Left ventricle myocardium superior (tissue), 1 donor: Measurements from ENCODE around the gene PSAP. TPM values are rescaled to one million over a fixed set of nuclear protein-coding genes. Genes with fewer than 3 reads are reported as not detected.
"Not testable (repeated sequence)": the region's sequence is repeated elsewhere in the genome, so short reads cannot be mapped to it uniquely, and the experiment has no call there.

Experiments
- ATAC-seq: fragments of 200-7000 bp; cut with Tn5 transposase; one replicate; pipeline ENCODE4 v1.9.1; 2020; ENCODE audit warnings: mild to moderate bottlenecking, moderate library complexity
- DNase-seq: peaks from one replicate; pipeline ENCODE4 v3.0.0-alpha.2; 2020
- intact Hi-C: fragments of 100-400 bp; cut with micrococcal nuclease; formaldehyde crosslinking; loops from one replicate; pipeline ENCODE4 v1.11.0; 2022
- long read RNA-seq: library from polyadenylated mRNA; unstranded; transcript quantifications from one replicate; pipeline ENCODE4 v2.0.0, GENCODE V29; 2021
- total RNA-seq: library from RNA; stranded (reverse); fragmentation: NEBNext Ultra II Directional; extraction: Animal tissue kit (Norgen Biotek cat#: 25700); gene quantifications from one replicate; pipeline ENCODE4 v1.2.1, GENCODE V29; 2021
- donor health status: DM: no; HTN: yes; CAD: no; lungs with severe emphysema.

The PSAP gene
- total RNA-seq = 1,798 TPM
- long read RNA-seq, transcript PSAP-202 (14 exons, 2,872 nt) = major isoform, 142 of 3,392 reads
- long read RNA-seq, transcript PSAP-201 (14 exons, 2,830 nt) = minor isoform, 32 of 3,392 reads
- long read RNA-seq, partial matches to known transcripts = 632 of 3,392 reads
- long read RNA-seq, other reads (novel, unspliced or antisense) = 2,586 of 3,392 reads

DNA sequence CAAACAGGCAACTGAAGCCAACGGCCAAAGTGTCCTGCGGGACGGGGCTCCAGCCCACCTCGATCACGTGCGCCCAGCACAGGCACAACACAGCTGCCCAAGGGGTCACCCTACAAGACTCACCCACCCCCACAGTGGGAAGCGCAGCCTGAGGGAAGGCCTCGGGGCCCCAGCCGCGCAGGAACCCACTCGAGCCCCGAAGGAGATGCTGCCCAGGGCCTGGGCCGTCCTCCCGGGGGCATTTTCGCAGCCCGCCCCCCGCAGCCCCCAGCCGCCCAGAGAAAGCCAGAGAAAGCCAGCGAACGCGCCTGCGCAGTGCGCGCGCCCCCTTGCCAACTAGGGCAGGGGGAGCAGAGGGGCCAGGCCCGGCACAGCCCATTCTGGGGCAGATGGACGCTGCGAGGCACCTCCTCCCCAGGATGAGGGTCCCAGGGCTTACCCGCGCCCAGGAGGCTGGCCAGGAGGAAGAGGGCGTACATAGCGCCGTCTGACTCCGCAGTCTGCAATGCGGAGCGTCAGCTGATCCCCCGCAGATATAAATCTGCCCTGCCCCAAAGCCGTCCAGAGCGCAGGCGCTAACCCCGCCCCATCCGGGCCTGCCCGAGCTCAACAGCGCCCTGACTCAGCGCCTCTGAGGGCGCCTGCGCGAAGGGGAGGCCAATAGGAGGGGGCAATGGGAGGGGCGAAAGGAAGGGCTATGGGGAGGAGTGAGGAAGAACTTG lies at the start of gene PSAP:
TSS of gene PSAP (minus strand) at position 509 of the 722 bp plus-strand sequence. CDS start at position 479, 30 bp downstream.
- ATAC-seq = peak; percentile 98
- DNase-seq = peak; percentile 100
- intact Hi-C loops = no loop called here

DNA sequence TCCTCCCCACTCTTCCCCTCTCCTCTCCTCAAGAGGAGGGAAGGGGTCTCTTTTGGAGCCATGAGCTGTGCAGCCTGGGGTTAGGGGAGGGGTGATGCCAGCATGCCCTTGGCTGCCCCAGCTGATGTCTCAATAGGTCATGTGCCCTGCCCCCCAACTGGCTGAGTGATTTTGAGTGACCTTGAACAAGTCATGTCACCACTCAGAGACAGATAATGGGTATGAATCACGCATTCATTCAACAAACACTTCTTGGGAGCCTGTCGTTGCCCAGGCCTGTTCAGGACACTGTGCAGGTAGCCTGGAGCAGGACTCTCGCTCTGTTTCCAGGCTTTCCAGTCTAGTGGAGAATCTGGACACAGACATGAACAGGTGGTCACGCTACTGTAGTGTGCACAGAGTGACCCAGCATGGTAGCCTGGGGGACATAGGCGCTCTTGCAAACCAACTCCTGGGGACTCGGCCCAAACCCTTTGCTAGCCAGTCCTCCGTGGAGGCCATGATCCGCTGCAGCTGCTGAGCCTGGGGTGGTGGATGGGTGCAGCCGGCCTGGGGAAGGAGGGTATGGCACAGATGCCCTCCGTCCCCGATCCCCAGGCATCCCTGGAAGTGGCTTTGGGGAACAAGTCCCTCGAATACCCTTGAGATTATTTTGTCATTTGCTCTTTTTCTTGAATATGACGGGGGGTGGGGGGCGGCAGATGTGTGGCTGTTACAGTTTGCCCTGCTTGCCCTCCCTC lies 49.6 kb upstream of the PSAP start:
- DNase-seq (no peak), ATAC-seq (no peak)
- intact Hi-C loops = no loop called here

DNA sequence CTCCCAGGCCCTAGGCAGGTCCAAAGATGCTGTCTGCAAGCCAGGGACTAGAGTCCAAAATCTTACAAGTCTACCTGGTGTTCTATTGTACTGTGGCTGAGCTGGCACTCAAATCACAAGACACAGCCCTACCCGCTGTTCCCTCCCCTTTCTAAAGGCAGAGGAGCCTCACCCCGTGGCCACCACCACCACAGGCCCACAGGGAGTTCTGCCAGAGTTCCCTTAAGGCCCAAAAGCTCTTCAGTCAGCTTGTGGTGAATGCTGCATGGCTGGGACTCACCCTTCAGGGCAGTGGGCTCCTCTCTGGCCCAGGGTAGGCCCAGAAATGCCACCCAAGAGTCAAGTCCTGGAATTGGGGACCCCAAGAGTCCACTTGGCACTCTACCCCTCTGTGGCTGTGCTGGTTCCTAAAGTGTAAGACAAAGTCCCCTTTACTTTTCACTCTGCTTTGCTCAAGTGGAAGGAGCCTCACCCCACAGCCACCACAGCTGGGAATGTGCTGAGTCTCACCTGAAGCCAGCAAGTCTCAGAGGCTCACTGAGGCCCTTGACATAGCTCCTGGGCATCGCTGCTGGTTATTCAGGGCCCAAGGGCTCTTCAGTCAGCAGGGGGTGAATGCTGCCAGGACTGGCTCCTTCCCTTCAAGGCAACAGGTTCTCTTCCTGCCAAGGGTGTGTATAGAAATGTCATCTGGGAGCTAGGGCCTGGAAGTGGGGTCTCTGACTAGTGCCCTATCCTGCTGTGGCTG lies 48.8 kb upstream of the PSAP start:
- intact Hi-C loops = no loop called here
- DNase-seq = no peak
- ATAC-seq = no peak

DNA sequence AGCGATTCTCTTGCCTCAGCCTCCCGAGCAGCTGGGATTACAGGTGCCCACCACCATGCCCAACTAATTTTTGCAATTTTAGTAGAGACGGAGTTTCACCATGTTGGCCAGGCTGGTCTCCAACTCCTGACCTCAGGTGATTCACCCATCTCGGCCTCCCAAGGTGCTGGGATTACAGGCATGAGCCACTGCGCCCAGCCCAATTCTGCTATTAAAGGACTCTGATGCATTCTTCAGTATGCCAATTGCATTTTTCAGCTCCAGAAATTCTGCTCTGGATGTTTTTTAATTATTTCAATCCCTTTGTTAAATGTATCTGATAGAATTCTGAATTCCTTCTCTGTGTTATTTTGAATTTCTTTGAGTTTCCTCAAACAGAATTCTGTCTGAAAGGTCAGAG lies 47.3 kb upstream of the PSAP start:
- ATAC-seq, DNase-seq, intact Hi-C loops: not testable (repeated sequence)

DNA sequence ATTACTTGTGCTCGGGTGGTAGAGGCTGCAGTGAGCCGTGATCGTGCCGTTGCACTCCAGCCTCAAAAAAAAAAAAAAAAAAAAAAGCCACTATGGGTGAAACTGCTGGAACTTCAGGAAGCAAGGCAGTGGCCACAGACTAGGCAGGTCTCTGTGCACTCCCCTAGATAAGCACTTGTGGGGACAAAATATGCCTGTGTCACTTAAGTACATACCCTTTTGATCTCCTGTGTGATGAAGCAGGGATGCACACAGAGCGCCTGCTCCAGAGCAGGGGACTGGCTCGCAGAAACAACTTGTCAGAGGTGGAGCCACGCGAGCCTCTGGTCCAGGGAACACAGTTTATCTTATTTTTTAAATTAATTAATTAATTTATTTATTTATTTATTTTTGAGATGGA lies 42.9 kb upstream of the PSAP start:
- no peak for ATAC-seq
- no peak for DNase-seq
- intact Hi-C loops = no loop called here

DNA sequence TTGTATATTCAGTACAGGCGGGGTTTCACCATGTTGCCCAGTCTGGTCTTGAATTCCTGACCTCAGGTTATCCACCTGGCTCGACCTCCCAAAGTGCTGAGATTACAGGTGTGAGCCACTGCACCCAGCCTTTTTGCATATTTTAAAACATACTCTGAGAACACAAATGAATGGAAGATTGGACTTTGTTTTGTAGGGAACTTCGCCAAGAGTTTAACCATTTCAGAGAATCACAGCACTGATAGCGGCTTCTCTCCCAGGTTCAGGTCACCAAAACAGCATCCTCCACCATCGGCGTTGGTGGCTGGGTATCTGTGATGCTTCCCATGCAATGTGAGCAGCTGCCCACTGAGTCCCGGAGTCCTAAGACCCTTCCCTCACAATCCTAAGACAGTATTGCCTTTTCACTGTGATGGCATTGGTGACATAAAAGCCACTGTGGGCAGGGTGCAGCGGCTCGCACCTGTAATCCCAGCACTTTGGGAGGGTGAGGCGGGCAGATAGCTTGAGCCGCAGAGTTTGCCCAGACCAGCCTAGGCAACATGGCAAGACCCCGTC lies 42.3 kb upstream of the PSAP start:
- intact Hi-C loops = no loop called here
- no peak for DNase-seq
- ATAC-seq = no peak

DNA sequence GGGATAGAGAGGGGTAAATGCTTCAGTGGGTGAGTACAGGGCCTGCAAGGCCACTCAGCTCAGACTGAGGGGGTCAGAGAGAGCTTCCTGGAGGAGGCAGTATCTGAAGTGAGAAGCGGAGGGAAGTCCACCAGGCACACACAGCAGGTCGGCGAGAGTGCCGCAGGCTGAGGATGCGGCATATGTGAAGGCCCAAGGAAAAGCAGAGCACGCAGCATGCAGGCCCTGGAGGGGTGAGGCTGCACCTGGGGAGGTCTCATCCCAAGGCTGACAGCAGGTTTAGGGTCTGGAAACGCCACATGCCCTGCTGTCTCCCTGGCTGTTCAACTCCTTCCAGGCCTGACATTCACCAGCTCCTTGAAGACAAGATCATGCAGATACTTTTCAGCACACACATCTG lies 40.4 kb upstream of the PSAP start:
- intact Hi-C loops = no loop called here
- DNase-seq = no peak
- ATAC-seq = no peak

DNA sequence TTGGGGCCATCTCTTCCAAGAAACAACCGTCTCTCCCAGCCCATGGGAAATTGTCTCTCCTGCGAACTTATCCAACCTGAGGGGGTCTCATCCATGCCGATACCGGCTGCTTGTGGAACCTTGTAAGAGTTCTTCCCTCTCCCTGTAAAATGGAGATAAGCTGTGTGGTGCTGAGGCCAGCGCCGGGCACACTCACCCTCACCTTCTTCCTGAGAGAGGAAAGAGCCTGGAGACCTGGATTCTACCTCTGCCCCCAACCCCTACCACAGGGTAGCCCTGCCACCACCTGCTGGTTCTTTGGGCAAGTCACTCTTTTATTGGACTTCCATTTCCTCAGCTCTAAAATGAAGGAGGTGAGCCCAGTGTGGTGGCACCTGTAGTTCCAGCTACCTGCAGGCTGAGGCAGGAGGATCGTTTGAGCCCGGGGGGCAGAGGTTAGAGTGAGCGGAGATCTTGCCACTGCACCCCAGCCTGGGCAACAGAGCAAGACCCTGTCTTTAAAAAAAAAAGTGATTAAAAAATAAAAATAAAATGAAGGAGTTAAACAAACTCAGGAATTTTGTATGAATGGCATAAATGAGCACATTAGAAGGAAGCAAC lies 38.4 kb upstream of the PSAP start:
- ATAC-seq = peak; percentile 6
- intact Hi-C loops = no loop called here
- no peak for DNase-seq

DNA sequence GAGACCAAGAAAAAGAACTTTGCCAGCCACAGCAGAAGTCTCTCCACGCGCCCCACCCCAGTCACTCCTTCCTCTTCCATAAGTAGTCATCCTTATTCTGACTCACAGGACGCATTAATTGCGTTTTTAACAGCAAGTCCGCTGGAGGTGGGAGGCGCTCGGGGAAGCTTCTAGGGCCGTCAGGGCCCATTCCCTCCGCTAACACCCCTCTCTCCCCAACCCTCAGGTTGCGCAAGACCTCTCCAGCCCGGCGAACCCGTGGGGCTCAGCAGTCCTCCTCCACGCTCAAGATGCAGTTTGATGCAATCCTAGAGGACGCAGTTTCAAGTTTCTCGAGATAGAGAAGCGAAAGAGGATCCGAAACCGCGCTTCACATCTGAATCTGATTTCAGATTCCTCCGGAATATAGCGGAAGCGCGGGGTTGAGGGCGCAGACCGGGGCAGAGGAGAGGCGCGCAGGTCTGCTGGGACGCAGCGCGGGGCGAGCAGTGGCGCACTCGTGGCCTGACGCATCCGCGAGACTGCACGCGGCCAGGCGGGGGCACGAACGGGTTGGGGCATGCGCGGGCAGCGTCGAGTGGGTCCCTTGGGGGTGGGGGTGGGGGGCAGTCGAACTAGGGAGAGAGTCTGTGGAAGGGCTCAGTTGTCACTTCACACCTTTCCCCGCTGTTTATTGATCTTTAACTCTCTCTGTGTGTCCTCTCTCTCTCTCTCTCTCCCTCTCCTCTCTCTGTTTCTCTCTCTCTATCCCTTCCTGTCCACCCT lies 37.8 kb upstream of the PSAP start:
- ATAC-seq (peak; percentile 93), DNase-seq (peak; percentile 86)
- intact Hi-C loops = no loop called here

DNA sequence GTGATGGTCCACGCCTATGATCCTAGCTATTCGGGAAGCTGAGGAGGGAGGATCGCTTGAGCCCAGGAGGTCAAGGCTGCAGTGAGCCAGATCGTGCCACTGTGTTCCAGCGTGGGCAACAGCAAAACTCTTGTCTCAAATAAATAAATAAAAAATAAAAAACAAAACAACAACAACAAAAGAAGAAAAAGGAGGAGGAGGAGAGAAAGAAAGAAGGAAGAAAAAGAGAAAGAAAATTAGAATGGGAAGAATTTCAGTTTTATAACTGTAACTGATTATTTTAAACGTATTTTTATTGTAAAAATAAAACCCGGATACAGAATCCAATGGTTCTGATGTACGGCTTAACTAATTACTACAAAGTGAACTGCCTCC lies 37.2 kb upstream of the PSAP start:
- ATAC-seq = no peak
- DNase-seq = no peak
- intact Hi-C loops = no loop called here

DNA sequence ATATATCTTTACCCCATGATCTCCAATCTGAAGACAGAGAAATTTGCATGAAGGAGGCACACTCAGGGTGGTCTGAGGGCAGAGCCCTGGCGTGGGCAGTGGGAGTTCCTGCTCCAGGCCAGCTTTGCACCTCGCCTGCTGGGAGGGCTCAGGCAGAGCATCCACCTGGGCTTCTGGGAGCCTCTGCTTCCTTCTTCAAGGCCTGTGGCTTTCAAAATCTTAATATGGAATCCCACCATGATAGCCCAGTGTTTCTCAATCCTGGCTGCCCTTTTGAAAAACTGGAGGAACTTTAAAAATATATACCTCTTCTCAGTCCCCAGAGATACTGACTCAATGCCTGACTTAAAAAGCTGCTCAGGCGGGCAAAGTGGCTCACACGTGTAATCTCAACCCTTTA lies 36.7 kb upstream of the PSAP start:
- no peak for ATAC-seq
- no peak for DNase-seq
- intact Hi-C loops = no loop called here

DNA sequence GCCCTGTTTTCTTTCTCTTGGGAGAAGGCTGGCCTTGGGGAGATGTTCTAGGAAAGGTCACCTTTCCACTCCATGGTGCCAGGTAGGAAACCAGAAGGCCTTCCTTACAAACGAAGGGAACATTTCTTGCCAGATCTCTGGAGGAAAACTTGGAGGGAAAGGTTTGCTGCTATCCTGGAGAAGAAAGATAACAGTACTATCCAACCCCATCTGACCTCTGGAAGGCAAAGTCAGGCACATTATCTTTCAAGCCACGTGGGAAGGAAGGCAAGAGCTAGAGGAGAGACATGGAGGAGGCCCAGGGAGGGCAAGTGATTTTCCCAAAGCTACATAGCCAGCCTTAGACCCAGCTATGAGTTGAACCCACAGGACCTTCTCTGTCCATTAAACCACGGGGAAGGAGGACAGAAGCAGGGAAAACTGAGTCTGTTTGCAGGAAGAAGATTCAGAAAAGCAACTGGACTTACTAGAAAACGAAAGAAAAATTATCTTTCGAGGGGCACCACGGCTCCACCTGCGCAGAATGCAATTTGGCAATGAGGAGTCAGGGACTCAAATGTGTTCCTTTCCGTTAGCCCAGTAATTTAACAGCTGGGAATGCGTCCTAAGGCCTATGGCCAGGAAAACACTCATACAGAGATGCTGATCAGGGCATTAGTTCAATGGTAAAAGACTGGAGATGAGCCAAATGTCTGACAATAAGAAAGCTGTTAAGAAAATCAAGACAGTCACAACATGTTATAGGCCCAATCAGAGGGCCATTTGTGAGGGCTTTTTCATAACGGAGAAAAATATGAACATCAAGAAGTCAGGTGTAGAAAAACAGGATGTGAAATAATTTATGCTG lies 32.0 kb upstream of the PSAP start:
- DNase-seq (no peak), ATAC-seq (no peak)
- intact Hi-C loops = no loop called here

DNA sequence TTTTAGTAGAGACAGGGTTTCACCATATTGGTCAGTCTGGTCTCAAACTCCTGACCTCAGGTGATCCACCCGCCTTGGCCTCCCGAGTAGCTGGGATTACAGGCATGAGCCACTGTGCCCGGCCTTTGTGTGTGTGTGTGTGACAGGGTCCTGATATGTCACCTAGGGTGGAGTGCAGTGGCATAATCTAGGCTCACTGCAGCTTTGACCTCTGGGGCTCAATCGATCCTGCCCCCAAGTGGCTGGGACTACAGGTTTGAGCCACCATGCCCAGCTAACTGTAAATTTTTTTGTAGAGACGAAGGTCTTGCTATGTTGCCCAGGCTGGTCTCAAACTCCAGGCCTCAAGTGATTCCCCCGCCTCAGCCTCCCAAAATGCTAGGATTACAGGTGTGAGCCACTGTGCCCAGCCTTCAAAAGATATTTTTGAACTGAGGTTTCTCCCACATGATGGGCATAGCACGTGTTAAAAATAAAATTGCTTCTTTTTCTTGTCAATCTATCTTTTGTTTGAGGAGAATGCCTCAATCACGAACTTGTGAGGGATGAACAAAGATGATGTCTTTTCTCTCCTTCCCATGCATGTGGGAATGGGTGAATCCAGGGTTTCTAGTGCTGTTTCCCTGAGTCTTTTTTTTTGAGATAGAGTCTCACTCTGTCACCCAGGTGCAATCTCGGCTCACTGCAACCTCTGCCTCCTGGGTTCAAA lies 30.8 kb upstream of the PSAP start:
- no peak for ATAC-seq
- no peak for DNase-seq
- intact Hi-C loops = no loop called here

DNA sequence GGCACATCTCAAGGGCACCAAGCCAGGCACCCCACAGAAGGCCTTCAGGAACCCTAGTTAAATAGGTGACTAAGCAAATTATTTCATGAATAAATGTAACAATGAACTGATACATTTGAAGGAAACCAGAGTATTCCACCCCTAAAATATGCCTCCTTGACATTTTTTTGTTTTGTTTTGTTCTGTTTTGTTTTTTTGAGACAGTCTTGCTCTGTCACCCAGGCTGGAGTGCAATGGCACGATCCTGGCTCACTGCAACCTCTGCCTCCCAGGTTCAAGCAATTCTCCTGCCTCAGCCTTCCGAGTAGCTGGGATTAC lies 30.2 kb upstream of the PSAP start:
- DNase-seq, intact Hi-C loops, ATAC-seq: not testable (repeated sequence)

DNA sequence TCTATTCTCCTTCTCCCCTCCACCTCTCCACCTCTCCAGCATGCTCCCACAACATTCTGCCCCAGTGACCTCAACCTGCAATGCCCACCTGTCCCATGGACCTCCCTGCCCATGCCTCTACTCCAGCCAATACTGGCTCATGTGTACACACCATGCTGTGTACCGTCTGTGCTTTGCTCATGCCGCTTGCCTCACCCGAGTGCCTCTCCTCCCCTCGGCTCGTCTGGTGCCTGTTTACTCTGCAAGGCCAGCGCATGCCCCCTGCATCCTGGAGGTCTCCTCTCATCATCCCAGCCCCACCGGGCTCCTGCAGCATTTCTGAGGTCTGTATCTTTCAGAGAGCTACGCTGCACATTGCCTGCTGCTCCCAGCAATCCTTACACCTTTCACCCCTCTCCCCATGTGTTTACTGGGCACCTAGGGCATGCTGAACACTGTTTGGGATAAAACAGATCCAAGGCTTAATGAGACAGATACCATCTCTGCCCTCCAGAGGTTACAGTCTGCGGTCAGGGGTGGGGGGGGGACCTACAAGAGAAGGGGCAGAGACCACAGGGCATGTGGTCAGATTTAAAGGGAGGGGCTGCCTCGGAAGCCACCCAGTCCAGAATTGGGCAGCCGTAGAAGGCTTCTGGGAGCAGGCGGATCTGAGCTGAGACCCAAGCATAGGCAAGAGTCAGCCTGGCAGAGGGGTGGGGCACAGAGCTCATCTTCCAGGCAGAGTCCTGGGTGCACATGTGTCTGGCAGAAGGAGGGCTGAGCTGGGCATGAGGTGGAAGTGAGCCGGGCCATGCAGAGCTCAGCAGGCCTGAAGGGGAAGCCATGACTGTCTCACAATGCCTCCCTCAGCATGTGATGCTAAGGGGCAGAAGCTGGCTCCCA lies 29.6 kb upstream of the PSAP start:
- ATAC-seq = peak; percentile 70
- intact Hi-C loops = no loop called here
- peak; percentile 44 for DNase-seq

DNA sequence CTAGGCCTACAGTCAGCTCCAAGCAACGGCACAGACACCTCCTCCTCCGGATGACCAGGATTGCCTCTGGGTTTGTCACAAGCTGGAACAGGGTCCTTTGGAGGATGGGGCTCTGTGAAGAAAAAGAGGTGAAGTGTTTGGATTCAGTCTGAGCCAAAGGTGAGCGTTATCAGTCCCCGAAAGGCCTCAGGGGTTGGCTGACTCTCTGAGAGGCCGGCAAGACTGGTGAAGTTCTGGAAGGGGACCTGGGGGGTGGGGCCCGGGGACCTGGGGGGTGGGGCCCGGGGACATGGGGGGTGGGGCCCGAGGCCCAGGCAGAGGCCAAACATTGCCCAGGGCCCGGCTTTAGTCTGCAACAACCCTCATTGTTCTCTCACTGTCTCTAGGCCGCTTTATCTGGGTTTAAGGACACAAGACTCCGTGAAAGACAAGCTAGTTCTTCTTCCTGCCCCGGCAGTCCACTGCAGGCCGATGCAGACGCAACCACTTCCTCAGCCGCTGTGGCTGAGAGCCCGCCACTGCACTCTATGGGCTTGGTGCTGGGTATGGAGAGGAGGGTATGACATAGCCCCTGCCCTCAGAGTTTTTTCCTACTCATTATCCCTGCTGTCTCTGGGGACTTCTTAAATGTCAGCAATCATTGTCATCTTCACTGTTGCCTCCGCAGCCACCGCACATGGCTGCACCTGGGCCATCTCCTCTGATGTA lies 27.4 kb upstream of the PSAP start:
- intact Hi-C loops = no loop called here
- ATAC-seq = peak; percentile 41
- DNase-seq = no peak
